Mammary epithelial cell (primary cell): ENCODE data around the gene SPATC1L.

Experiments used
- EZH2 ChIP-seq: IDR thresholded peaks from 2 replicates; pipeline ENCODE4 v1.6.1; 2012; ENCODE audit warnings: low read length, inconsistent platforms, borderline replicate concordance
- TF ChIP-seq, protein P1 (sequence below), 2 donors: IDR thresholded peaks in 1 of 2; conservative IDR thresholded peaks in 1 of 2; 2 replicates each; pipeline ENCODE4 v1.5.1; 2011 to 2012; ENCODE audit warnings: inconsistent platforms in 2 of 2, low read length in 2 of 2, mild to moderate bottlenecking in 2 of 2, control low read depth in 1 of 2, low read depth in 1 of 2; ENCODE audit not compliant: insufficient read depth in 1 of 2; ENCODE audit errors: extremely low read depth in 1 of 2

DNA sequence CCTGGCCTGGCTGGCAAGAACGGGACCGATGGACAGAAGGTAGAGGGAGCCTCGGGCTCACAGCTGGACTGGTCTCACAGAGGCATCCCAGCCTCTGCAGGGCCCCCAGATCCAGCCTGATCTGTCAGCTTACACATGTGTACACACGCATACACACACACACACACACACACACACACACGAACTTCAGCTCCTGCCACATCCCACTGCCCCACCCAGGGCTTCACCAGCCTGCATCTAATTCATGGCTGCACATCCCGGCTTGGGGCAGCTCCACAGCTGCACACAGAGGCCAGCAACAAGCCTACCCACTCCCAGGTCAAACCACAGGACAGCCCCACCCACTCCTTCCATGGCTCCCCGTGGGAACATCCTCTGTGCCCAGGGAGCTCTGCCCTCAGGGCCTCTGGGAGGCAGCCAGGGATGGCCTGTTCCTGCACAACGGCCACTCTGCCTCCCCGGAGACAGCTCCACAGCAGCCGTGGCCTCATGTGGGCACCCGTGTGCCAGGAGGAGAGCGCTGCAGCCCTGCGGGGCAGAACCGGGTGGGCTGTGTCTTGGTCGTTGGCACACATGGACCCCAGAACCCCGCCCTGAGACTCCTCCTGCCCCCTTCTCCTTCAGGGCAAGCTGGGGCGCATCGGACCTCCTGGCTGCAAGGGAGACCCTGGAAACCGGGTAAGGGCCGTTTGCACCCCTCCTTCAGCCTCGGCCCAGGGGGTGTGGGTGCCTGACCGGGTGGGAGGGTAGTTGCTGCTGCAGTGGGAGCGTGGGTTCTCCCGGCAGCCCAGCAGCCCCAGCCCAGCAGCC lies 67.3 kb downstream of the SPATC1L start:
- TF ChIP-seq, protein P1, sequence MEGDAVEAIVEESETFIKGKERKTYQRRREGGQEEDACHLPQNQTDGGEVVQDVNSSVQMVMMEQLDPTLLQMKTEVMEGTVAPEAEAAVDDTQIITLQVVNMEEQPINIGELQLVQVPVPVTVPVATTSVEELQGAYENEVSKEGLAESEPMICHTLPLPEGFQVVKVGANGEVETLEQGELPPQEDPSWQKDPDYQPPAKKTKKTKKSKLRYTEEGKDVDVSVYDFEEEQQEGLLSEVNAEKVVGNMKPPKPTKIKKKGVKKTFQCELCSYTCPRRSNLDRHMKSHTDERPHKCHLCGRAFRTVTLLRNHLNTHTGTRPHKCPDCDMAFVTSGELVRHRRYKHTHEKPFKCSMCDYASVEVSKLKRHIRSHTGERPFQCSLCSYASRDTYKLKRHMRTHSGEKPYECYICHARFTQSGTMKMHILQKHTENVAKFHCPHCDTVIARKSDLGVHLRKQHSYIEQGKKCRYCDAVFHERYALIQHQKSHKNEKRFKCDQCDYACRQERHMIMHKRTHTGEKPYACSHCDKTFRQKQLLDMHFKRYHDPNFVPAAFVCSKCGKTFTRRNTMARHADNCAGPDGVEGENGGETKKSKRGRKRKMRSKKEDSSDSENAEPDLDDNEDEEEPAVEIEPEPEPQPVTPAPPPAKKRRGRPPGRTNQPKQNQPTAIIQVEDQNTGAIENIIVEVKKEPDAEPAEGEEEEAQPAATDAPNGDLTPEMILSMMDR (conservative IDR thresholded peaks at IDR 0.05 in 1 of 2, IDR thresholded peaks at IDR 0.05 in 1 of 2; ENCODE audit: extremely low read depth in 1 of 2, insufficient read depth in 1 of 2, low read depth in 1 of 2, low read length in 2 of 2): no peak
- no peak for TF ChIP-seq EZH2
